MCF 10A (cell line): Measurements from ENCODE around the gene PSRC1. TPM values are rescaled to one million over a fixed set of nuclear protein-coding genes. Genes with fewer than 3 reads are reported as not detected.
"Not testable (repeated sequence)": the region's sequence is repeated elsewhere in the genome, so short reads cannot be mapped to it uniquely, and the experiment has no call there.

ENCODE experiments used
- BruUV-seq: library from RNA; stranded (reverse); fragments of 400-500 nt; replicated peaks from 2 replicates; lab custom pipeline; 2021; lab: Mats Ljungman, UMichigan
- CTCF ChIA-PET: fragments of 300-600 bp; sonication (Branson Sonifier 250); formaldehyde crosslinking; extraction: SDS; loops from one replicate; lab custom pipeline; 2021; ENCODE audit warnings: antibody characterized with exemption, inconsistent platforms; lab: Yijun Ruan, JAX
- POLR2A ChIA-PET: fragments of 300-600, 350-650 bp; sonication (Branson Sonifier 250); formaldehyde crosslinking; extraction: SDS; loops from one replicate; lab custom pipeline; 2020; ENCODE audit warnings: antibody characterized with exemption, inconsistent platforms; lab: Yijun Ruan, JAX
- DNase-seq: peaks from one replicate; pipeline ENCODE4 v3.0.0-alpha.2; 2018; ENCODE audit not compliant: unreplicated experiment
- H3K27ac Mint-ChIP-seq: one replicate; pipeline ENCODE4 v1.8.0; 2022; ENCODE audit warnings: mild to moderate bottlenecking, low read depth, mixed read lengths; ENCODE audit not compliant: unreplicated experiment
- H3K27me3 Mint-ChIP-seq: one replicate; pipeline ENCODE4 v1.8.0; 2022; ENCODE audit warnings: mixed read lengths; ENCODE audit not compliant: insufficient read depth, unreplicated experiment
- H3K36me3 Mint-ChIP-seq: one replicate; pipeline ENCODE4 v1.8.0; 2022; ENCODE audit warnings: mild to moderate bottlenecking, moderate library complexity, mixed read lengths; ENCODE audit not compliant: insufficient read depth, unreplicated experiment
- H3K4me1 Mint-ChIP-seq: one replicate; pipeline ENCODE4 v1.8.0; 2022; ENCODE audit warnings: mixed read lengths; ENCODE audit not compliant: insufficient read depth, unreplicated experiment
- H3K4me3 Mint-ChIP-seq: one replicate; pipeline ENCODE4 v1.8.0; 2022; ENCODE audit warnings: mild to moderate bottlenecking, moderate library complexity, mixed read lengths; ENCODE audit not compliant: unreplicated experiment
- H3K9me3 Mint-ChIP-seq: one replicate; pipeline ENCODE4 v1.8.0; 2022; ENCODE audit warnings: mixed read lengths; ENCODE audit not compliant: unreplicated experiment
- intact Hi-C: fragments of 100-400 bp; cut with micrococcal nuclease; formaldehyde crosslinking; loops from 2 replicates; pipeline ENCODE4 v1.14.1; 2022
- total RNA-seq: library from RNA; stranded (reverse); gene quantifications from 2 replicates; pipeline ENCODE4 v1.2.3, GENCODE V29; 2022
- TF ChIP-seq, protein P1 (sequence below): fragments of 200-600 bp; IDR thresholded peaks from one replicate; pipeline ENCODE4 v1.8.0; 2022; ENCODE audit warnings: antibody characterized with exemption, mild to moderate bottlenecking; ENCODE audit not compliant: unreplicated experiment

The PSRC1 gene
- total RNA-seq, 1 experiment from 2014 or later, result 19.4 TPM

DNA sequence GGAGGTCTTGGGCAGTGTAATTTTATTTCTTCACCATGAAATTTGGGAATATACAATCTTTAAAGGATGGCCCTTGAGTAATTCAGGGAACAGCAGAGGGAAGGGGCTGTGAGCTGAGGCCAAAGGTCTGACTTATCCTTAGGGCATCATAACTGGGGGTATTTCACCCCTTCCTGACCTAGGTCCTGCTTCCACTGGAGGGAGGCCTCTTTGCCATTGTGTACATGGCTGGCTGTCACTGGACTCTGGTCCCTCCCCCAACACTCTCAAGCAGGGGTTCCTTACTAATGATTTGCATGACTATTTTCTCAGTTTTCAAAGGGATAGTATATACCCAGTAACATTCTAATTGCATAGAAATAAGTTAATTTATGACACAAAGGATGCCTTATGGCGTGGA lies 7.2 kb upstream of the PSRC1 start:
- Mint-ChIP-seq H3K4me1 (no peaks in the 10 kb centered on the region), H3K27me3 (no peaks in the 10 kb centered on the region), H3K9me3 (no peaks in the 10 kb centered on the region), H3K4me3 (no peak overlapping the region), H3K36me3 (no peaks in the 10 kb centered on the region), H3K27ac (no peak overlapping the region)
- no peak for DNase-seq
- no TSS peak for BruUV-seq
- ChIA-PET CTCF (interaction anchor here (0.7 to 1.0 kb wide), 2 partner anchors 108 to 206 kb away, joined by 3 read pairs; no protein-coding TSS in a partner anchor), POLR2A (no interaction called here)
- intact Hi-C loops, result no loop called here
- TF ChIP-seq, protein P1, sequence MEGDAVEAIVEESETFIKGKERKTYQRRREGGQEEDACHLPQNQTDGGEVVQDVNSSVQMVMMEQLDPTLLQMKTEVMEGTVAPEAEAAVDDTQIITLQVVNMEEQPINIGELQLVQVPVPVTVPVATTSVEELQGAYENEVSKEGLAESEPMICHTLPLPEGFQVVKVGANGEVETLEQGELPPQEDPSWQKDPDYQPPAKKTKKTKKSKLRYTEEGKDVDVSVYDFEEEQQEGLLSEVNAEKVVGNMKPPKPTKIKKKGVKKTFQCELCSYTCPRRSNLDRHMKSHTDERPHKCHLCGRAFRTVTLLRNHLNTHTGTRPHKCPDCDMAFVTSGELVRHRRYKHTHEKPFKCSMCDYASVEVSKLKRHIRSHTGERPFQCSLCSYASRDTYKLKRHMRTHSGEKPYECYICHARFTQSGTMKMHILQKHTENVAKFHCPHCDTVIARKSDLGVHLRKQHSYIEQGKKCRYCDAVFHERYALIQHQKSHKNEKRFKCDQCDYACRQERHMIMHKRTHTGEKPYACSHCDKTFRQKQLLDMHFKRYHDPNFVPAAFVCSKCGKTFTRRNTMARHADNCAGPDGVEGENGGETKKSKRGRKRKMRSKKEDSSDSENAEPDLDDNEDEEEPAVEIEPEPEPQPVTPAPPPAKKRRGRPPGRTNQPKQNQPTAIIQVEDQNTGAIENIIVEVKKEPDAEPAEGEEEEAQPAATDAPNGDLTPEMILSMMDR, result no peak

DNA sequence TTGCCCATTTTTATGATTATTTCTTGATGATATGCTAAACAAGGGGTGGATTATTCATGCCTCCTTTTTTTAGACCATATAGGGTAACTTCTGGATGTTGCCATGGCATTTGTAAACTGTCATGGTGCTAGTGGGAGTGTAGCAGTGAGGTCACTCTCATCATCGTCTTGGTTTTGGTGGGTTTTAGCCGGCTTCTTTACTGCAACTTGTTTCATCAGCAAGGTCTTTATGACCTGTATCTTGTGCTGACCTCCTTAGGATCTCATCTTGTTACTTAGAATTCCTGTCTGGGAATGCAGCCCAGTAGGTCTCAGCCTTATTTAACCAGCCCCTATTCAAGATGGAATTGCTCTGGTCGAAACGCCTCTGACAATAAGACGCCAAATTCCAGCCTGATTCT lies 3.8 kb upstream of the PSRC1 start:
- intact Hi-C loops, H3K9me3 Mint-ChIP-seq: not testable (repeated sequence)

DNA sequence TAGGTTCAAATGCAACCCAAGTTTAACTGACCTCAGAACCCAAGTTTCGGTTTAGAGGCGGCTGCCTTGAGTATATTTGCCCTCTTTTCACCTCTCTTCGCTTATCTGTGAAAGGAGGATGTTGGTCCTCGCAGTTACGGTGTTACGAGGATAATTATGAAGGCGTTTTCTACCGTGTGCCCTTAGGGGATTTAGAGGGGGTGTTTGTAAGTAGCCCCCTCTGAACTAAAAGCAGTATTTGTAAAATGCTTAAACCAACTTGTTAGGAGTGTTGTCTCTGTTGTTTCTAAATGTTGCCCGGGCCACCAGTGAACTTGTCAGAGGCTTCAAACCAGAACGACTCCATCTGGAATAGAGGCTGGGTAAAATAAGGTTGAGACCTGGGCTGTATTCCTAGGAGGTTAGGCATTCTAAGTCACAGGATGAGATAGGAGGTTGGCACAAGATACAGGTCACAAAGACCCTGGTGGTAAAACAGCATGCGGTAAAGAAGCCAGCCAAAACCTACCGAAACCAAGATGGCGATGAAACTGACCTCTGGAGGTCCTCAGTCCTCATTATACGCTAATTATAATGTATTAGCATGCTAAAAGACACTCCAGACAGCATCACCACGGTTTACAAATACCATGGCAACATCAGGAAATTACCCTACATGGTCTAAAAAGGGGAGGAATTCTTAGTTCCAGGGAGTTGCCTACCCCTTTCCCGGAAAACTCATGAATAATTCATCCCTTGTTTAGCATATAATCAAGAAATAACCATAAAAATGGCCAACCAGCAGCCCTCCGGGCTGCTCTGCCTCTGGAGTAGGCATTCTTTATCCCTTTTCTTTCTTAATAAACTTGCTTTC lies 1.0 kb upstream of the PSRC1 start:
- intact Hi-C loops, result loop anchor here (1.0 kb wide), 1 partner anchor 21 kb away; no protein-coding TSS in a partner anchor
- Mint-ChIP-seq H3K27me3 (no peaks in the 10 kb centered on the region), H3K27ac (peak overlapping the region; percentile 96), H3K4me3 (peak overlapping the region; percentile 100), H3K4me1 (peaks cover 27% of the 10 kb centered on the region), H3K9me3 (no peaks in the 10 kb centered on the region), H3K36me3 (no peaks in the 10 kb centered on the region)
- no TSS peak for BruUV-seq
- POLR2A ChIA-PET, result interaction anchor here (1.5 to 2.8 kb wide), 6 partner anchors 11 to 265 kb away, joined by 3 to 35 read pairs (median 6); partner anchors contain the start of gene GNAI3
- TF ChIP-seq, protein P1, result no peak
- no peak for DNase-seq
- CTCF ChIA-PET, result interaction anchor here (0.7 to 2.5 kb wide), 5 partner anchors 68 to 115 kb away, joined by 3 to 31 read pairs (median 3); partner anchors contain the start of gene SORT1

More for the DNA sequence above, 3.8 kb upstream of the PSRC1 start:
- BruUV-seq, CTCF ChIA-PET, DNase-seq, H3K4me3 Mint-ChIP-seq, H3K27me3 Mint-ChIP-seq, H3K36me3 Mint-ChIP-seq, H3K27ac Mint-ChIP-seq: not testable (repeated sequence)
- H3K4me1 Mint-ChIP-seq, result peaks cover 17% of the 10 kb centered on the region
- POLR2A ChIA-PET, result interaction anchor here (1.5 kb wide), 1 partner anchor 46 kb away, joined by 3 read pairs; no protein-coding TSS in a partner anchor

DNA sequence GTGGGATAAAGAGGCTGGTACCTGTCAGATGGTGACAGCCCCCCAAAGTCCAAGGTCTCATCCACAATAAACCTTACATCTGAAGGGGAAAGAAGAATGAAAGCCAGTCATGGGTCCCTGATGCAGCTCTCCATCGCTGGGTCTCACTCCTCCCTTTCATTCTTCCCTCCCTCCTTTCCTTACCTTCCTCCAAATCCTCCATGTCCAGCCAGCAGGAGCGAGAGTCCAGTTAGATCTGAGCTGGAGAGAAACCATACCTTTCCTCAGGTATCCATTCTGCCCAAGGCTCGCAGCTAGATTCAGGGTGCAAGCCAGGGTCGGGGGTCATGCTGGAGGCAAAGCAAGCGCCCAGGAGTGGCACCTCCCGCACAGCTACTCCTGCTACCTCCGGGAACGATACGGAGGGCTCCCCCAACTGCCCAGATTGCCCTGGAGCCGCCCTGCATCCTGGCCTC lies 421 bp downstream of the PSRC1 start:
- Mint-ChIP-seq H3K4me3 (peak overlapping the region; percentile 100), H3K4me1 (peaks cover 27% of the 10 kb centered on the region), H3K27ac (peak overlapping the region; percentile 96), H3K27me3 (no peaks in the 10 kb centered on the region), H3K36me3 (no peaks in the 10 kb centered on the region), H3K9me3 (no peaks in the 10 kb centered on the region)
- DNase-seq, result no peak
- no TSS peak for BruUV-seq
- CTCF ChIA-PET, result interaction anchor here (0.6 to 2.5 kb wide), 21 partner anchors 13 to 491 kb away, joined by 3 to 31 read pairs (median 3); partner anchors contain the start of gene SORT1
- POLR2A ChIA-PET, result interaction anchor here (0.6 to 2.9 kb wide), 23 partner anchors 9 to 435 kb away, joined by 3 to 35 read pairs (median 4); partner anchors contain the start of genes GNAI3, PSMA5 and SORT1
- TF ChIP-seq, protein P1, result no peak
- intact Hi-C loops, result no loop called here
